Measurements from ENCODE around the gene SP140L. TPM values are rescaled to one million over a fixed set of nuclear protein-coding genes. Genes with fewer than 3 reads are reported as not detected.

SP140L gene
- total RNA-seq, 1 experiment from 2014 or later, result 20.3 TPM

GRCh38 chr2:230410263-230410662 lies 83.3 kb downstream of the SP140L start:
- no TSS peak for BruUV-seq (replicated peaks)
- ChIA-PET POLR2A (interaction anchor here (0.8 kb wide), 1 partner anchor 10 kb away, joined by 4 read pairs; no protein-coding TSS in a partner anchor), CTCF (no interaction called here)
- no peak for DNase-seq (ENCODE audit: unreplicated experiment)
- H3K4me1 Mint-ChIP-seq (ENCODE audit: insufficient read depth, unreplicated experiment), result peaks cover 33% of the 10 kb centered on the region
- H3K27ac Mint-ChIP-seq (ENCODE audit: low read depth, unreplicated experiment), result no peak overlapping the region
- H3K9me3 Mint-ChIP-seq (ENCODE audit: unreplicated experiment), result no peaks in the 10 kb centered on the region
- H3K36me3 Mint-ChIP-seq (ENCODE audit: insufficient read depth, unreplicated experiment), result peaks cover 11% of the 10 kb centered on the region
- TF ChIP-seq CTCF (IDR thresholded peaks at IDR 0.05; ENCODE audit: unreplicated experiment), result no peak
- no peak overlapping the region for H3K4me3 Mint-ChIP-seq (ENCODE audit: unreplicated experiment)
- no peaks in the 10 kb centered on the region for H3K27me3 Mint-ChIP-seq (ENCODE audit: insufficient read depth, unreplicated experiment)
- intact Hi-C loops (cut with micrococcal nuclease), result no loop called here

GRCh38 chr2:230410861-230411569 lies 84.0 kb downstream of the SP140L start:
- ChIA-PET CTCF (no interaction called here), POLR2A (interaction anchor here (0.8 to 1.9 kb wide), 3 partner anchors 10 to 303 kb away, joined by 4 to 5 read pairs (median 4); partner anchors contain the start of gene SP110)
- no peak for DNase-seq (ENCODE audit: unreplicated experiment)
- no TSS peak for BruUV-seq (replicated peaks)
- intact Hi-C loops (cut with micrococcal nuclease), result no loop called here
- no peaks in the 10 kb centered on the region for H3K27me3 Mint-ChIP-seq (ENCODE audit: insufficient read depth, unreplicated experiment)
- peak overlapping the region; percentile 97 for H3K4me3 Mint-ChIP-seq (ENCODE audit: unreplicated experiment)
- H3K27ac Mint-ChIP-seq (ENCODE audit: low read depth, unreplicated experiment), result peak overlapping the region; percentile 97
- no peak for TF ChIP-seq CTCF (IDR thresholded peaks at IDR 0.05; ENCODE audit: unreplicated experiment)
- H3K9me3 Mint-ChIP-seq (ENCODE audit: unreplicated experiment), result no peaks in the 10 kb centered on the region
- H3K4me1 Mint-ChIP-seq (ENCODE audit: insufficient read depth, unreplicated experiment), result peaks cover 39% of the 10 kb centered on the region
- peaks cover 11% of the 10 kb centered on the region for H3K36me3 Mint-ChIP-seq (ENCODE audit: insufficient read depth, unreplicated experiment)

GRCh38 chr2:230411570-230412370 lies 84.8 kb downstream of the SP140L start:
- H3K36me3 Mint-ChIP-seq (ENCODE audit: insufficient read depth, unreplicated experiment), result peaks cover 11% of the 10 kb centered on the region
- DNase-seq (ENCODE audit: unreplicated experiment), result peak; percentile 52
- H3K9me3 Mint-ChIP-seq (ENCODE audit: unreplicated experiment), result no peaks in the 10 kb centered on the region
- no peak for TF ChIP-seq CTCF (IDR thresholded peaks at IDR 0.05; ENCODE audit: unreplicated experiment)
- peak overlapping the region; percentile 97 for H3K4me3 Mint-ChIP-seq (ENCODE audit: unreplicated experiment)
- H3K27ac Mint-ChIP-seq (ENCODE audit: low read depth, unreplicated experiment), result peak overlapping the region; percentile 97
- ChIA-PET POLR2A (interaction anchor here (0.6 to 1.9 kb wide), 4 partner anchors 59 to 649 kb away, joined by 3 to 5 read pairs (median 4); partner anchors contain the start of gene SP110), CTCF (no interaction called here)
- intact Hi-C loops (cut with micrococcal nuclease), result no loop called here
- no TSS peak for BruUV-seq (replicated peaks)
- no peaks in the 10 kb centered on the region for H3K27me3 Mint-ChIP-seq (ENCODE audit: insufficient read depth, unreplicated experiment)
- H3K4me1 Mint-ChIP-seq (ENCODE audit: insufficient read depth, unreplicated experiment), result peaks cover 39% of the 10 kb centered on the region

- ChIA-PET CTCF (no interaction called here), POLR2A (interaction anchor here (0.6 to 1.9 kb wide), 3 partner anchors 59 to 648 kb away, joined by 3 to 4 read pairs (median 3); no protein-coding TSS in a partner anchor)
- Mint-ChIP-seq H3K27ac (ENCODE audit: low read depth, unreplicated experiment) (no peak overlapping the region), H3K4me1 (ENCODE audit: insufficient read depth, unreplicated experiment) (peaks cover 39% of the 10 kb centered on the region), H3K36me3 (ENCODE audit: insufficient read depth, unreplicated experiment) (peaks cover 11% of the 10 kb centered on the region), H3K4me3 (ENCODE audit: unreplicated experiment) (peak overlapping the region; percentile 97), H3K27me3 (ENCODE audit: insufficient read depth, unreplicated experiment) (no peaks in the 10 kb centered on the region), H3K9me3 (ENCODE audit: unreplicated experiment) (no peaks in the 10 kb centered on the region)
- no peak for DNase-seq (ENCODE audit: unreplicated experiment)
- no peak for TF ChIP-seq CTCF (IDR thresholded peaks at IDR 0.05; ENCODE audit: unreplicated experiment)
- intact Hi-C loops (cut with micrococcal nuclease), result no loop called here
- BruUV-seq (replicated peaks), result no TSS peak
Measured at GRCh38 chr2:230412371-230412711, 85.3 kb downstream of the SP140L start.
